Glutamatergic neuron (in vitro differentiated cells): Measurements from ENCODE around the gene WDR18. TPM values are rescaled to one million over a fixed set of nuclear protein-coding genes. Genes with fewer than 3 reads are reported as not detected.

ENCODE experiments used
- DNase-seq: peaks from one replicate; pipeline ENCODE4 v3.0.0; 2022
- H3K27ac Mint-ChIP-seq: one replicate; pipeline ENCODE4 v1.8.0; 2020; ENCODE audit warnings: mild to moderate bottlenecking, mixed read lengths, inconsistent platforms; ENCODE audit not compliant: unreplicated experiment
- H3K27me3 Mint-ChIP-seq: one replicate; pipeline ENCODE4 v1.8.0; 2020; ENCODE audit warnings: mild to moderate bottlenecking, moderate library complexity, mixed read lengths, inconsistent platforms; ENCODE audit not compliant: unreplicated experiment
- H3K36me3 Mint-ChIP-seq: one replicate; pipeline ENCODE4 v1.8.0; 2020; ENCODE audit warnings: mild to moderate bottlenecking, mixed read lengths, inconsistent platforms; ENCODE audit not compliant: unreplicated experiment
- H3K4me1 Mint-ChIP-seq: one replicate; pipeline ENCODE4 v1.8.0; 2020; ENCODE audit warnings: mild to moderate bottlenecking, low read depth, mixed read lengths, inconsistent platforms; ENCODE audit not compliant: unreplicated experiment
- H3K4me3 Mint-ChIP-seq: one replicate; pipeline ENCODE4 v1.8.0; 2020; ENCODE audit warnings: mild to moderate bottlenecking, mixed read lengths, inconsistent platforms; ENCODE audit not compliant: unreplicated experiment
- H3K9me3 Mint-ChIP-seq: one replicate; pipeline ENCODE4 v1.8.0; 2020; ENCODE audit warnings: mild to moderate bottlenecking, moderate library complexity, mixed read lengths, inconsistent platforms; ENCODE audit not compliant: unreplicated experiment
- total RNA-seq: library from RNA; stranded (reverse); fragmentation: NEBNext Ultra II Directional; extraction: Animal tissue kit (Norgen Biotek cat#: 25700); gene quantifications from one replicate; pipeline ENCODE4 v1.2.1, GENCODE V29; 2021; ENCODE audit not compliant: unreplicated experiment
- TF ChIP-seq, protein P1 (sequence below): fragments of 200-600 bp; sonication (generic); IDR thresholded peaks from one replicate; pipeline ENCODE4 v1.5.0; 2021; ENCODE audit not compliant: partially characterized antibody, unreplicated experiment

WDR18 gene
- total RNA-seq, 1 donor from 2014 or later: 52.1 TPM

- H3K9me3 Mint-ChIP-seq: peaks cover 2% of the 10 kb centered on the region
- no peak for DNase-seq
- H3K36me3 Mint-ChIP-seq: no peaks in the 10 kb centered on the region
- H3K27ac Mint-ChIP-seq: no peak overlapping the region
- no peak overlapping the region for H3K4me3 Mint-ChIP-seq
- H3K4me1 Mint-ChIP-seq: peaks cover 4% of the 10 kb centered on the region
- TF ChIP-seq, protein P1, sequence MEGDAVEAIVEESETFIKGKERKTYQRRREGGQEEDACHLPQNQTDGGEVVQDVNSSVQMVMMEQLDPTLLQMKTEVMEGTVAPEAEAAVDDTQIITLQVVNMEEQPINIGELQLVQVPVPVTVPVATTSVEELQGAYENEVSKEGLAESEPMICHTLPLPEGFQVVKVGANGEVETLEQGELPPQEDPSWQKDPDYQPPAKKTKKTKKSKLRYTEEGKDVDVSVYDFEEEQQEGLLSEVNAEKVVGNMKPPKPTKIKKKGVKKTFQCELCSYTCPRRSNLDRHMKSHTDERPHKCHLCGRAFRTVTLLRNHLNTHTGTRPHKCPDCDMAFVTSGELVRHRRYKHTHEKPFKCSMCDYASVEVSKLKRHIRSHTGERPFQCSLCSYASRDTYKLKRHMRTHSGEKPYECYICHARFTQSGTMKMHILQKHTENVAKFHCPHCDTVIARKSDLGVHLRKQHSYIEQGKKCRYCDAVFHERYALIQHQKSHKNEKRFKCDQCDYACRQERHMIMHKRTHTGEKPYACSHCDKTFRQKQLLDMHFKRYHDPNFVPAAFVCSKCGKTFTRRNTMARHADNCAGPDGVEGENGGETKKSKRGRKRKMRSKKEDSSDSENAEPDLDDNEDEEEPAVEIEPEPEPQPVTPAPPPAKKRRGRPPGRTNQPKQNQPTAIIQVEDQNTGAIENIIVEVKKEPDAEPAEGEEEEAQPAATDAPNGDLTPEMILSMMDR: peak; percentile 42
- peaks cover 7% of the 10 kb centered on the region for H3K27me3 Mint-ChIP-seq
Measured at GRCh38 chr19:989381-990081, 5.4 kb downstream of the WDR18 start.

GRCh38 chr19:990119-990571, 6.0 kb downstream of the WDR18 start:
- Mint-ChIP-seq H3K36me3 (no peaks in the 10 kb centered on the region), H3K27me3 (peaks cover 5% of the 10 kb centered on the region), H3K27ac (no peak overlapping the region), H3K9me3 (peaks cover 2% of the 10 kb centered on the region), H3K4me3 (no peak overlapping the region), H3K4me1 (no peaks in the 10 kb centered on the region)
- TF ChIP-seq, protein P1: no peak
- DNase-seq: no peak

- H3K9me3 Mint-ChIP-seq: peaks cover 2% of the 10 kb centered on the region
- H3K36me3 Mint-ChIP-seq: no peaks in the 10 kb centered on the region
- H3K4me3 Mint-ChIP-seq: no peak overlapping the region
- DNase-seq: no peak
- TF ChIP-seq, protein P1: no peak
- H3K27ac Mint-ChIP-seq: no peak overlapping the region
- H3K27me3 Mint-ChIP-seq: peaks cover 4% of the 10 kb centered on the region
- no peaks in the 10 kb centered on the region for H3K4me1 Mint-ChIP-seq
Measured at GRCh38 chr19:990746-991145, 6.6 kb downstream of the WDR18 start.

DNA sequence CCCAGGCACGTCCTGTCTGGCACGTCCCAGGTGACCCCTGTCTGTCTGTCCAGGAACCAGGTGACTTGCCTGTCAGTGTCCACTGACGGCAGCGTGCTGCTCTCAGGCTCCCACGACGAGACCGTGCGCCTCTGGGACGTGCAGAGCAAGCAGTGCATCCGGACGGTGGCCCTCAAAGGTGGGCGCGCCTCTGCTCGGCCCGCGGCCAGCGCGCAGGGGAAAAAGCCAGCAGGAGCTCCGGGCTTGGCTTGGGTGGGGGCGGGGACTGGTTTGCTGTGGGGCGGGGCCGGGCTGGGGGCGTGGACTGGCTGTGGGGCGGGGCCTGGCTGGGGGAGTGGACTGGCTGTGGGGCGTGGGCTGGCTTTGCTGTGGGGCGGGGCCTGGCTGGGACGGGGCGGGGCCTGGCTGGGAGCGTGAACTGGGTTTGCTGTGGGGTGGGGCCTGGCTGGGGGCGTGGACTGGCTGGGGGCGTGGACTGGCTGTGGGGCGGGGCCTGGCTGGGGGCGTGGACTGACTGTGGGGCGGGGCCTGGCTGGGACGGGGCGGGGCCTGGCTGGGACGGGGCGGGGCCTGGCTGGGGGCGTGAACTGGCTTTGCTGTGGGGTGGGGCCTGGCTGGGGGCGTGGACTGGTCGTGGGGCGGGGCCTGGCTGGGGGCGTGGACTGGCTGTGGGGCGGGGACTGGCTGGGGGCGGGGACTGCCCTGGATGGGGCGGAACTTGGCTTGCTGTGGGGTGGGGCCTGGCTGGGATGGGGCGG, 7.2 kb downstream of the WDR18 start:
- Mint-ChIP-seq H3K27me3 (peaks cover 4% of the 10 kb centered on the region), H3K4me3 (no peak overlapping the region), H3K27ac (no peak overlapping the region), H3K4me1 (no peaks in the 10 kb centered on the region), H3K36me3 (no peaks in the 10 kb centered on the region), H3K9me3 (peaks cover 2% of the 10 kb centered on the region)
- DNase-seq: peak; percentile 66
- TF ChIP-seq, protein P1: no peak
